Cardiac fibroblast (primary cell): ENCODE results near the gene PRRG4.

Experiments used
- DNase-seq, 2 donors: peaks; one replicate each; pipeline versions ENCODE4 v3.0.0 to v3.0.0-alpha.2; 2010; ENCODE audit warnings: low read depth in 2 of 2
- H3K4me3 ChIP-seq, 2 donors: replicated peaks in 1 of 2; 1 replicate in 1 of 2; 2 replicates in 1 of 2; pipeline ENCODE4 v1.5.1; 2011; ENCODE audit warnings: low read depth in 2 of 2, low read length in 2 of 2, mild to moderate bottlenecking in 2 of 2, moderate library complexity in 1 of 2
- TF ChIP-seq, protein P1 (sequence below): IDR thresholded peaks from one replicate; pipeline ENCODE4 v1.5.1; 2011; ENCODE audit warnings: low read depth, mild to moderate bottlenecking, low read length, inconsistent platforms

Gene PRRG4

DNA sequence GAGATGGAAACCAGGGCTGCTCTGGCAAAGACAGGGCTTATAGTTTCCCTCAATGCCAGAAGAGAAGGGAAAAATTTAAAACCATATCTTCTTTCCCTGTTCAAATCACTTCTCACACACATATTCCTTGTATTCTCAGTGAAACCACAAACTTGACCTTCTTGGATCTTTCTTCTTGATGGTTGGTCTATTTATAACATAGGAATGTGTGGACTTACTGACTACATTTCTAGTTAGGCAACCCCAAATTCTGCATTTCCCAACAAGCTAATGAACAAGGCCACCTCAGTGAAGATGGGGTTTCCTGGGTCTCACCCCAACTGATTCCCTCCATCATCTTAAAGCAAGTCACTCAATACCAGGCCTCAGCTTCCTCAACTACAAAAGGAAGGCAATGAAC lies 59.1 kb downstream of the PRRG4 start:
- H3K4me3 ChIP-seq: no peak overlapping the region
- TF ChIP-seq, protein P1, sequence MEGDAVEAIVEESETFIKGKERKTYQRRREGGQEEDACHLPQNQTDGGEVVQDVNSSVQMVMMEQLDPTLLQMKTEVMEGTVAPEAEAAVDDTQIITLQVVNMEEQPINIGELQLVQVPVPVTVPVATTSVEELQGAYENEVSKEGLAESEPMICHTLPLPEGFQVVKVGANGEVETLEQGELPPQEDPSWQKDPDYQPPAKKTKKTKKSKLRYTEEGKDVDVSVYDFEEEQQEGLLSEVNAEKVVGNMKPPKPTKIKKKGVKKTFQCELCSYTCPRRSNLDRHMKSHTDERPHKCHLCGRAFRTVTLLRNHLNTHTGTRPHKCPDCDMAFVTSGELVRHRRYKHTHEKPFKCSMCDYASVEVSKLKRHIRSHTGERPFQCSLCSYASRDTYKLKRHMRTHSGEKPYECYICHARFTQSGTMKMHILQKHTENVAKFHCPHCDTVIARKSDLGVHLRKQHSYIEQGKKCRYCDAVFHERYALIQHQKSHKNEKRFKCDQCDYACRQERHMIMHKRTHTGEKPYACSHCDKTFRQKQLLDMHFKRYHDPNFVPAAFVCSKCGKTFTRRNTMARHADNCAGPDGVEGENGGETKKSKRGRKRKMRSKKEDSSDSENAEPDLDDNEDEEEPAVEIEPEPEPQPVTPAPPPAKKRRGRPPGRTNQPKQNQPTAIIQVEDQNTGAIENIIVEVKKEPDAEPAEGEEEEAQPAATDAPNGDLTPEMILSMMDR: no peak

DNA sequence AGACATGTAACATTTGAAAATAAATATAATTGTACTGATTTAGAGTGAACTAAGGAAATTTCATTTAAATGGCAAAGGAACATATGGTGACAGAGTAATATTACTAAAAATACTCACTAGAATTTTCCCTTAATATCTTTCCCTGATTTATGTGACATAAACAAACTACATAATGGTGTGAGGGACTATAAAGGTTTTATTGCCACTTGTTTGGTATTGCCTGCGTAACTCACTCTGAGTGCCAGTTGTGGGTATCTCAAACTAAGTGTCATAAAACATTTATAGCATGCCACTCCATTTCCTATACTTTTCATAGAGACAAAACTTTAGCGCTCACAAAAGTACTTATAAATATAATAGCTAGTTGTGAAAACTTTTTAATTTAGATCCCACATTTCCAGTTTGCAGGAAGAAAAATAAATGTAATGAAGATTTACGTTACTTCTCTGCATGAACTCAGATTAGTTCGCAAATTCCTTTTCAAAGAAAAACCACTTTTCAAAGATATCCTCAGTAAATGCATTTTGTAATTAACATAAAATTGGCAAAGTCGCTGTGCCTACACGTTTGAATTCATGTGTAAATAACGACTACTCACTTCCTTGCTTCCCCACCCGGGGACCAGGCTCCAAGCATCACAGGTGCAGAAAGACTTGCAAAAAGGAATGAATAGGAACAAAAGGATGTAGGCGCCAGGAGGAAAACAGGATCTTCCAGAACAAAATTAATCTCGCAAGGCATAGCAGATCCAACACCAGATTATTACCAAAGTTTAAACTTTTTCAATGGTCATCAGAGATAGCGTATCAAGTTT lies 61.3 kb downstream of the PRRG4 start:
- TF ChIP-seq, protein P1: no peak
- H3K4me3 ChIP-seq: no peak overlapping the region
- DNase-seq: no peak

More for the DNA sequence above, 59.1 kb downstream of the PRRG4 start:
- DNase-seq: peak; percentile 36 to 41

DNA sequence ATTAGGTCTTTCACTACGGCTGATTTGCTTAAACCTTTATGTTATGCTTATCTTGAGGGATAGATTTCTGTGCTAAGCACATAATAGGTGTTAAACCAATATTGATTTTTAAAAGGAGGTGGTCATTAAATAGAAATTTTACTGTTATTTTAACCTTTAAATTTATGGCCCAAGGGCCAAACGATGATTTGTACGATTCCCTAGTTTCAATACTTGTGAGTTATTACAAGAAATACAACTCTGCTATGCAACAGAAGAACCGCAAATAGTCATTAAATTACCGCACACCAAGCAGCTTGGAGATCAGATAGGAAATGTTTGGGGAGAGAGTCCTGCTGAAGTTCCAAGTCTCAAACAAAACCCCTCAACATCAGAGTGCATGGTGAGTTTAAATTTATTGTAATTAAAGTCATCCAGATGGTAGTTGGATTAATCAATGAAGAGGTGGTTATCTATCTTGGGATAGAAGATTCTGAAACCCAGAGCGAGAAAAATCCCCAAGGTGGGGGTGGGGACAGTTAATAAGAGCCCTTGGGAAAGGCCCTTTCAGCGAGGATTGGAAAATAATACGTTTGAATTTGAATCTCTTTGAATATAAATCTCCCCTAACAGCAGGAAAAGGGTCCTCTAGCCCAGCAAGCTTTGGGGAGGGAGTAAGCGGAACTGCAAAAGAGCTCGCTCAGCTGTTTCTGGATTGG lies 62.1 kb downstream of the PRRG4 start:
- peak overlapping the region; percentile 67 to 88 for H3K4me3 ChIP-seq
- TF ChIP-seq, protein P1: no peak
- DNase-seq: no peak

DNA sequence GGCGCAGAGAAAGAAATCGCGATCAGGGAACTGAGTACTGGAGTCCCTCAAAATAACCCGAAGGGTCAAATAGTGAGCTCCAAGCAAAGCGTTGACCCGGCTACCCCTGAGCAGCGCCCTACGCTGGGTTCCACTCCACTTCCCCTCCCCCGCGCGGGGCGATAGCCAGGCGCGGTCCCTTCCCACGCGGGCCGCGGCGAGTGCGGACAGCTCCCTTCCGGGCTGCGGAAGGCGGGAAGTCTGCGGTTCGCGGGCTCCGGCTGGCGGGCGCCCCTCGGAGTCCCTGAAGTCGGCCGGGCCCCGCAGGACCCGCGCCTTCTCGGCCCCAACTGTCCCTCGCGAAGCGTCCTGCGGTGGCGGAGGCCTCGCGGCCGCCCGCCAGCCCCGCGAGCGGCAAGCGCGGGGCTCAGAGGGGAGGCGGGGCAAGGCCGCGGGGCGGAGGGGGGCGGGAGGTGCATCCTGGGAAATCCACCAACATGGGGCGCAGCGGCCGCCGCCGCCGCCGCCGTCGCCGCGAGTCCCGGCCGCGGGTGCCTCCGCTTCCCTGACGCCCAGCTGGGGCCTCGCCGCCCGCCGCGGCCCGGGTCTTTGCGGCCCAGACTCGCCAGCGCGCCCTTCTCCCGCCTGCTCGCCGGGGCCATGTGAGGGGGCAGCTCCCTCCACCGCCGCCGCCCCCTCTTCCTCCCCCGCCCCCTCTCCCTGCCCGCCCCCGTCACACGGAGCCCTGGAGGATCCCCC lies 62.8 kb downstream of the PRRG4 start, which contains the start of gene QSER1:
Gene QSER1 (plus strand): TSS at position 457 of the 738 bp plus-strand sequence. CDS start 315 bp downstream, outside the sequence.
- DNase-seq: peak; percentile 48 to 65
- TF ChIP-seq, protein P1: no peak
- peak within 1 kb of the TSS; percentile 88 to 97 for H3K4me3 ChIP-seq

DNA sequence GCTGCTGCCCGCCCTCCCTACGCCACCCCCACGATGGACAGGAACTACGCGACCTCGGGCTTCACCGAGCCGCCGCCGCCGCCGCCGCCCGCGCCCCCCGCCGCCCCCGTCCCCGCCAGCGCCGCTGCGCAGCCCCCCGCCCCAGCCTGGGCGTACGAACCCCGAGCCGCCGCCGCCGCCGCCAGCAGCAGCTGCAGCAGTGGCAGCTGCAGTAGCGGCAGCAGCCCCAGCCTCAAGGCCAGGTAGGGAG lies 63.3 kb downstream of the PRRG4 start:
- TF ChIP-seq, protein P1: no peak
- H3K4me3 ChIP-seq: peak overlapping the region; percentile 88 to 97
- DNase-seq: no peak

DNA sequence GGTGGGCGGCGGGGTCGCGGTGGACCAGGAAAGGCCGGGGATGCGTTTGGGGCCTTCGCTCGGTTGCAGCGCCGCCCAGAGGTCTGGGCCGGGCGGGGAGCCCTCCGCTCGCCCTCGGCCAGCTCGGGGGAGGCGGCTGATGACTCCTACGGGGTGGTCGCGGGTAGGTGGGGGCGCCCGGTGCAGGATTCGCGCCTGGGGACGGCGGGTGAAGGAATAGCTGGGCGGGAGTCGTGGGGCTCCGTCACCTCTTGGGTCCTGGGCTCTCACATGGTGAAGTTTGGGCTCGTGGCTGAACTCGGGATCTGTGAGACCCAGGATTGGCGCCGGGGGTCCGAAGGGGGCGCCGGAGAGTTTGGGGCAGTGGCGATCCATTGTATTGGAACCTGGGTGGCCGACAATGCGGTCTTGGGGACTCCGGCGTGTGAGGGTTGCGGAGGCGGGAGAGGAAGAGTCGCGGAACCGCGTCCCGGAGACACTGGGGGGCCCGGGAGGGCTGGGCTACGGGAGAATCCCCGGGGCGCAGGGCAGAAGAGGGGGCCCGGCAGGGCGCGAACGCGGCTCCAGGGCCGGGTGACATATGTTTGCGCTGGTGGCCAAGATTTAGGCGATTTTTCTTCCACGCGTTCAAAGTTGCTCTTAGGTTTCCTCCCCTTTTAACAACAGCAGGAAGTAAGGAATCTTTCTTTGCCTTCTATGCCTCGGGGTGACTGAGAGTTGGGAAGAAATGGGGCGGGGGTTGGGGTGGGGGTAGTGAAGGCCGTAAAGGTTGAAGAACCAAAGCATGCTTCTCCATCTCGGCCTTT lies 63.8 kb downstream of the PRRG4 start:
- DNase-seq: peak; percentile 32 to 46
- TF ChIP-seq, protein P1: peak; percentile 37
- peak overlapping the region; percentile 88 to 97 for H3K4me3 ChIP-seq
